Neural cell (in vitro differentiated cells): Measurements from ENCODE around the gene CST8.

Experiments
- EP300 ChIP-seq: fragments of 450-650 bp; conservative IDR thresholded peaks from 2 replicates; pipeline ENCODE4 v1.6.1; 2014; ENCODE audit warnings: antibody characterized with exemption, mild to moderate bottlenecking, moderate library complexity; ENCODE audit not compliant: poor library complexity, severe bottlenecking
- POLR2AphosphoS5 ChIP-seq: IDR thresholded peaks from 2 replicates; pipeline ENCODE4 v1.6.1; 2012

DNA sequence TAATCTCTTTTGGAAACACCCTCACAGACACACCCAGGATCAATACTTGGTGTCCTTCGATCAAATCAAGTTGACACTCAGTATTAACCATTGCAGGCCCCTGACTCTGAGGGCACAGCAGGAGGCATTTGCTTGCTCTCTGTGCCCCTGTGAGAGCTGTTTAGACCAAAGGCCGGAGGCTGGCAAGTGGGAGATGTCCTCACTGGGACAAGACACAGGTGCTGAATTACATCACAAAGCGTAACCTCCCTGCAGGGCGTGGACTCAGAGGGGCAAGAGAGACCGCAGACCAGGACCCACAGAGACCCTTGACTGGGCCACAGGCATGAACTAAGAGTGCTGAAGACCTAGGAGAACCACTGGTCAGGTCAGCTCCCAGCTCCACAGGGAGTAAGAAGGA lies at the start of gene CST8:
- TF ChIP-seq POLR2AphosphoS5 (no peak), EP300 (no peak)
